ENCODE measurements around the gene UTP18. TPM values are rescaled to one million over a fixed set of nuclear protein-coding genes. Genes with fewer than 3 reads are reported as not detected.

UTP18 gene
- total RNA-seq, 2 experiments from 2014 or later = 61.9 to 67.9 TPM

GRCh38 chr17:51238255-51238887, 22.0 kb upstream of the UTP18 start:
- intact Hi-C loops (cut with micrococcal nuclease) = no loop called here
- H3K36me3 Mint-ChIP-seq (ENCODE audit: low read depth) = peaks cover 8% of the 10 kb centered on the region
- TF ChIP-seq CTCF (IDR thresholded peaks at IDR 0.05) = no peak
- DNase-seq = no peak
- no peaks in the 10 kb centered on the region for H3K27me3 Mint-ChIP-seq
- H3K4me1 Mint-ChIP-seq (ENCODE audit: low read depth) = peaks cover 34% of the 10 kb centered on the region
- peak overlapping the region; percentile 13 for H3K4me3 Mint-ChIP-seq
- CTCF ChIA-PET = interaction anchor here (0.6 kb wide), 1 partner anchor 8 kb away, joined by 4 read pairs; no protein-coding TSS in a partner anchor
- peak; percentile 74 for ATAC-seq
- POLR2A ChIA-PET = interaction anchor here (1.0 kb wide), 1 partner anchor 118 kb away, joined by 3 read pairs; no protein-coding TSS in a partner anchor
- no peaks in the 10 kb centered on the region for H3K9me3 Mint-ChIP-seq
- peak overlapping the region; percentile 41 for H3K27ac Mint-ChIP-seq

- TF ChIP-seq CTCF (IDR thresholded peaks at IDR 0.05) = no peak
- peaks cover 33% of the 10 kb centered on the region for H3K4me1 Mint-ChIP-seq (ENCODE audit: low read depth)
- no peak for ATAC-seq
- no peaks in the 10 kb centered on the region for H3K27me3 Mint-ChIP-seq
- H3K9me3 Mint-ChIP-seq = no peaks in the 10 kb centered on the region
- no peak overlapping the region for H3K27ac Mint-ChIP-seq
- DNase-seq = no peak
- intact Hi-C loops (cut with micrococcal nuclease) = no loop called here
- H3K36me3 Mint-ChIP-seq (ENCODE audit: low read depth) = peaks cover 8% of the 10 kb centered on the region
- ChIA-PET CTCF (no interaction called here), POLR2A (no interaction called here)
- no peak overlapping the region for H3K4me3 Mint-ChIP-seq
Measured at GRCh38 chr17:51240275-51240674, 20.1 kb upstream of the UTP18 start.

- ChIA-PET CTCF (no interaction called here), POLR2A (no interaction called here)
- no peak overlapping the region for H3K27ac Mint-ChIP-seq
- DNase-seq (no peak), ATAC-seq (no peak)
- H3K9me3 Mint-ChIP-seq = no peaks in the 10 kb centered on the region
- no peak for TF ChIP-seq CTCF (IDR thresholded peaks at IDR 0.05)
- intact Hi-C loops (cut with micrococcal nuclease) = no loop called here
- H3K4me3 Mint-ChIP-seq = no peak overlapping the region
- peaks cover 15% of the 10 kb centered on the region for H3K4me1 Mint-ChIP-seq (ENCODE audit: low read depth)
- no peaks in the 10 kb centered on the region for H3K27me3 Mint-ChIP-seq
- H3K36me3 Mint-ChIP-seq (ENCODE audit: low read depth) = peaks cover 3% of the 10 kb centered on the region
Measured at GRCh38 chr17:51244041-51244440, 16.3 kb upstream of the UTP18 start.

- CTCF ChIA-PET = no interaction called here
- POLR2A ChIA-PET = no interaction called here
- H3K27ac Mint-ChIP-seq = no peak overlapping the region
Measured at GRCh38 chr17:51245535-51245934, 14.8 kb upstream of the UTP18 start.

More at GRCh38 chr17:51245535-51245934, 14.8 kb upstream of the UTP18 start:
- DNase-seq = no peak
- Mint-ChIP-seq H3K27me3 (no peaks in the 10 kb centered on the region), H3K4me3 (no peak overlapping the region), H3K36me3 (ENCODE audit: low read depth) (peaks cover 7% of the 10 kb centered on the region), H3K4me1 (ENCODE audit: low read depth) (peaks cover 5% of the 10 kb centered on the region), H3K9me3 (no peaks in the 10 kb centered on the region)
- ATAC-seq = no peak
- no peak for TF ChIP-seq CTCF (IDR thresholded peaks at IDR 0.05)
- intact Hi-C loops (cut with micrococcal nuclease) = no loop called here

Data from activated CD8-positive, alpha-beta T cell treated with anti-CD3 and anti-CD28 coated beads for 36 hours (primary cell).